HepG2 (cell line): ENCODE data around the gene LBX2. TPM values are rescaled to one million over a fixed set of nuclear protein-coding genes. Genes with fewer than 3 reads are reported as not detected.

Source experiments
- IRF1 ChIP-seq: sonication (generic); formaldehyde crosslinking; IDR thresholded peaks from 2 replicates; pipeline ENCODE4 v1.4.0; 2020; ENCODE audit warnings: low read depth, mild to moderate bottlenecking, missing genetic modification reagents
- LCORL ChIP-seq, 2 experiments: fragments of 450-650 bp in 1 of 2; sonication (generic) in 1 of 2; formaldehyde crosslinking in 1 of 2; IDR thresholded peaks; 2 replicates each; pipeline versions ENCODE4 v1.5.0 to v1.6.1; 2017 to 2020; ENCODE audit warnings: antibody characterized with exemption in 1 of 2, missing genetic modification reagents in 1 of 2
- MLXIP ChIP-seq: sonication (generic); formaldehyde crosslinking; IDR thresholded peaks from 2 replicates; pipeline ENCODE4 v1.9.0; 2021; ENCODE audit warnings: missing genetic modification reagents, borderline replicate concordance
- PLRG1 ChIP-seq: fragments of 450-650 bp; conservative IDR thresholded peaks from 2 replicates; pipeline ENCODE4 v1.6.1; 2016
- RAD51 ChIP-seq: fragments of 450-650 bp; IDR thresholded peaks from 2 replicates; pipeline ENCODE4 v1.6.1; 2016; ENCODE audit warnings: borderline replicate concordance
- RBM39 ChIP-seq: fragments of 200-400 bp; formaldehyde crosslinking; IDR thresholded peaks from one replicate; pipeline ENCODE4 v1.6.1; 2018; ENCODE audit warnings: antibody characterized with exemption, mild to moderate bottlenecking, low read depth, low read length; ENCODE audit not compliant: poor library complexity, severe bottlenecking
- SP1 ChIP-seq, 2 experiments: fragments of 450-650 bp in 1 of 2; sonication (generic) in 1 of 2; formaldehyde crosslinking in 1 of 2; IDR thresholded peaks; 2 replicates each; pipeline versions ENCODE4 v1.4.0 to v1.6.1; 2016 to 2020; ENCODE audit warnings: missing genetic modification reagents in 1 of 2
- TSC22D2 ChIP-seq: sonication (generic); formaldehyde crosslinking; IDR thresholded peaks from 2 replicates; pipeline ENCODE4 v1.5.1; 2020; ENCODE audit warnings: missing genetic modification reagents, mild to moderate bottlenecking, borderline replicate concordance
- ZNF180 ChIP-seq: sonication (generic); formaldehyde crosslinking; IDR thresholded peaks from 2 replicates; pipeline ENCODE4 v1.4.0; 2020; ENCODE audit warnings: low read depth, missing genetic modification reagents, borderline replicate concordance
- ZNF225 ChIP-seq: sonication (generic); formaldehyde crosslinking; IDR thresholded peaks from 2 replicates; pipeline ENCODE4 v1.4.0; 2020; ENCODE audit warnings: mild to moderate bottlenecking, missing genetic modification reagents
- ZNF564 ChIP-seq: sonication (generic); formaldehyde crosslinking; IDR thresholded peaks from 2 replicates; pipeline ENCODE4 v1.8.1; 2023; ENCODE audit warnings: mild to moderate bottlenecking, missing genetic modification reagents
- ZNF572 ChIP-seq: sonication (generic); formaldehyde crosslinking; IDR thresholded peaks from 2 replicates; pipeline ENCODE4 v1.5.1; 2020; ENCODE audit warnings: mild to moderate bottlenecking, missing genetic modification reagents
- polyA plus RNA-seq, 8 experiments: library from polyadenylated mRNA; depleted of rRNA in 3 of 8; stranded (reverse) in 7 of 8; unstranded in 1 of 8; fragments of >200 nt; fragmentation: Illumina TruSeq in 4 of 8; extraction: Trizol in 4 of 8; gene quantifications; 2 replicates each; pipeline versions ENCODE4 v1.2.1 to v1.2.3, GENCODE V29; 2011 to 2016; ENCODE audit warnings: low read depth in 4 of 8, missing spikeins in 1 of 8, mixed read lengths in 1 of 8; ENCODE audit not compliant: insufficient read depth in 1 of 8
- total RNA-seq, 5 experiments: library from RNA; depleted of rRNA; stranded (reverse); fragments of >200 nt; fragmentation: Illumina TruSeq; extraction: Trizol; gene quantifications; 2 replicates each; pipeline ENCODE4 v1.2.3, GENCODE V29; 2016; ENCODE audit warnings: low read depth in 1 of 5
- TF ChIP-seq, protein P1 (sequence below): IDR thresholded peaks from 2 replicates; pipeline ENCODE4 v1.6.1; 2012; ENCODE audit warnings: low read length, improper control_type of control experiment
- TF ChIP-seq, protein P2 (sequence below): sonication (generic); formaldehyde crosslinking; IDR thresholded peaks from 2 replicates; pipeline ENCODE4 v1.9.0; 2021; ENCODE audit warnings: missing genetic modification reagents, borderline replicate concordance
- TF ChIP-seq, protein P3 (sequence below): sonication (generic); formaldehyde crosslinking; IDR thresholded peaks from 2 replicates; pipeline ENCODE4 v1.4.0; 2020; ENCODE audit warnings: missing genetic modification reagents, mild to moderate bottlenecking, borderline replicate concordance

The LBX2 gene
- total and polyA plus RNA-seq, 2 of the 13 experiments (the other 11 are each of a cell fraction or from before 2014, with no cell fraction given) = 6.4 to 8.1 TPM

DNA sequence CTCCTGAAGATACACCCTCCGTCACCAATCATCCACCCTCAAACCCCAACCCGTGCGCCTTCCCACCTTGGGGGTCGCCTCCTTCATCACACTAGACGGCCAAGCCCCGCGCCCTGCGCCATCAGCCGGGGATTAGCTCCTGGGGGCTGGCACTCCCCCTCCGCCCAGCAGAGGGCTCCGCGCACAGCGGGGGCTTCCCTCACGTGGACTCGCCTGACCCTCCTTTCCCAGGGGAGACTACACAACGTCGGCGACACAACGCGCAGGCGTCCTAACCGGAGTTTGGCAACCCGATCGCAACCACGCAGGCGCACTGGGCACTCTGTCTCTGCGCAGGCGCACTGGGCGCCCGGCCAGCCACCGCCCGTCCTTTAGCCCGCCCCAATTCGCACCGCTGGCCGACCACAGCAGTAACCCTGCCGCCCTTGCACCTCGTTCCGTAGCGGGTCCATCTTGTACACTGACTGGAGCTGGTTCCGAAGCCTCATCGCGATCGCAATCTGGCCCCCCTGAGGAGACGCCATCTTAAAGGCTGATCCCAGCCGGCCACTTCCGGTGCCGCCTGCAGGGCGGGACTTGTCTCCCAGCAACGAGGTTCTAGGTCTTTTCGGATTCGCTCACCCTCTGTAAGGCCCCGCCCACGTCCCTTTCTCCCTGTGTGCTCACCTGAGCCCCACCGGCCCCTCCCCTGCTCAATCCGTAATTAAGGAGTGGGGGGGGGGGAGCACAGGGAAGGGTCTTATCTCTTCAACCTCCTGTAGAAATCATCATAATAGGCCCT lies 7.9 kb upstream of the LBX2 start, which contains the start of gene PCGF1 (continued):
- TF ChIP-seq, protein P1, sequence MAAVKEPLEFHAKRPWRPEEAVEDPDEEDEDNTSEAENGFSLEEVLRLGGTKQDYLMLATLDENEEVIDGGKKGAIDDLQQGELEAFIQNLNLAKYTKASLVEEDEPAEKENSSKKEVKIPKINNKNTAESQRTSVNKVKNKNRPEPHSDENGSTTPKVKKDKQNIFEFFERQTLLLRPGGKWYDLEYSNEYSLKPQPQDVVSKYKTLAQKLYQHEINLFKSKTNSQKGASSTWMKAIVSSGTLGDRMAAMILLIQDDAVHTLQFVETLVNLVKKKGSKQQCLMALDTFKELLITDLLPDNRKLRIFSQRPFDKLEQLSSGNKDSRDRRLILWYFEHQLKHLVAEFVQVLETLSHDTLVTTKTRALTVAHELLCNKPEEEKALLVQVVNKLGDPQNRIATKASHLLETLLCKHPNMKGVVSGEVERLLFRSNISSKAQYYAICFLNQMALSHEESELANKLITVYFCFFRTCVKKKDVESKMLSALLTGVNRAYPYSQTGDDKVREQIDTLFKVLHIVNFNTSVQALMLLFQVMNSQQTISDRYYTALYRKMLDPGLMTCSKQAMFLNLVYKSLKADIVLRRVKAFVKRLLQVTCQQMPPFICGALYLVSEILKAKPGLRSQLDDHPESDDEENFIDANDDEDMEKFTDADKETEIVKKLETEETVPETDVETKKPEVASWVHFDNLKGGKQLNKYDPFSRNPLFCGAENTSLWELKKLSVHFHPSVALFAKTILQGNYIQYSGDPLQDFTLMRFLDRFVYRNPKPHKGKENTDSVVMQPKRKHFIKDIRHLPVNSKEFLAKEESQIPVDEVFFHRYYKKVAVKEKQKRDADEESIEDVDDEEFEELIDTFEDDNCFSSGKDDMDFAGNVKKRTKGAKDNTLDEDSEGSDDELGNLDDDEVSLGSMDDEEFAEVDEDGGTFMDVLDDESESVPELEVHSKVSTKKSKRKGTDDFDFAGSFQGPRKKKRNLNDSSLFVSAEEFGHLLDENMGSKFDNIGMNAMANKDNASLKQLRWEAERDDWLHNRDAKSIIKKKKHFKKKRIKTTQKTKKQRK = no peak
- TF ChIP-seq MLXIP = no peak
- no peak for TF ChIP-seq SP1 (IDR thresholded peaks at IDR 0.05)
- TF ChIP-seq SP1 (CRISPR knock-in tag; IDR thresholded peaks at IDR 0.05) = 0 out of 2 replicates have a peak, but pooled peaks have one; percentile 33
- TF ChIP-seq LCORL (IDR thresholded peaks at IDR 0.05) = no peak
- TF ChIP-seq LCORL (CRISPR knock-in tag; IDR thresholded peaks at IDR 0.05) = peak; percentile 56; the same call in 1 of the 2 replicates
- no peak for TF ChIP-seq PLRG1
- no peak; the same call in 1 of the 2 replicates for TF ChIP-seq ZNF225
- TF ChIP-seq ZNF572 (CRISPR knock-in tag) = peak; percentile 97; the same call in 1 of the 2 replicates
- TF ChIP-seq RBM39 = peak; percentile 86
- TF ChIP-seq RAD51 = no peak
- TF ChIP-seq, protein P2, sequence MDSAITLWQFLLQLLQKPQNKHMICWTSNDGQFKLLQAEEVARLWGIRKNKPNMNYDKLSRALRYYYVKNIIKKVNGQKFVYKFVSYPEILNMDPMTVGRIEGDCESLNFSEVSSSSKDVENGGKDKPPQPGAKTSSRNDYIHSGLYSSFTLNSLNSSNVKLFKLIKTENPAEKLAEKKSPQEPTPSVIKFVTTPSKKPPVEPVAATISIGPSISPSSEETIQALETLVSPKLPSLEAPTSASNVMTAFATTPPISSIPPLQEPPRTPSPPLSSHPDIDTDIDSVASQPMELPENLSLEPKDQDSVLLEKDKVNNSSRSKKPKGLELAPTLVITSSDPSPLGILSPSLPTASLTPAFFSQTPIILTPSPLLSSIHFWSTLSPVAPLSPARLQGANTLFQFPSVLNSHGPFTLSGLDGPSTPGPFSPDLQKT (CRISPR knock-in tag) = no peak
- no peak for TF ChIP-seq IRF1 (CRISPR knock-in tag)
- TF ChIP-seq ZNF180 (CRISPR knock-in tag) = no peak; the same call in 1 of the 2 replicates
- no peak for TF ChIP-seq ZNF564 (CRISPR knock-in tag)
- TF ChIP-seq TSC22D2 = peak; percentile 76; the same call in 1 of the 2 replicates
- TF ChIP-seq, protein P3, sequence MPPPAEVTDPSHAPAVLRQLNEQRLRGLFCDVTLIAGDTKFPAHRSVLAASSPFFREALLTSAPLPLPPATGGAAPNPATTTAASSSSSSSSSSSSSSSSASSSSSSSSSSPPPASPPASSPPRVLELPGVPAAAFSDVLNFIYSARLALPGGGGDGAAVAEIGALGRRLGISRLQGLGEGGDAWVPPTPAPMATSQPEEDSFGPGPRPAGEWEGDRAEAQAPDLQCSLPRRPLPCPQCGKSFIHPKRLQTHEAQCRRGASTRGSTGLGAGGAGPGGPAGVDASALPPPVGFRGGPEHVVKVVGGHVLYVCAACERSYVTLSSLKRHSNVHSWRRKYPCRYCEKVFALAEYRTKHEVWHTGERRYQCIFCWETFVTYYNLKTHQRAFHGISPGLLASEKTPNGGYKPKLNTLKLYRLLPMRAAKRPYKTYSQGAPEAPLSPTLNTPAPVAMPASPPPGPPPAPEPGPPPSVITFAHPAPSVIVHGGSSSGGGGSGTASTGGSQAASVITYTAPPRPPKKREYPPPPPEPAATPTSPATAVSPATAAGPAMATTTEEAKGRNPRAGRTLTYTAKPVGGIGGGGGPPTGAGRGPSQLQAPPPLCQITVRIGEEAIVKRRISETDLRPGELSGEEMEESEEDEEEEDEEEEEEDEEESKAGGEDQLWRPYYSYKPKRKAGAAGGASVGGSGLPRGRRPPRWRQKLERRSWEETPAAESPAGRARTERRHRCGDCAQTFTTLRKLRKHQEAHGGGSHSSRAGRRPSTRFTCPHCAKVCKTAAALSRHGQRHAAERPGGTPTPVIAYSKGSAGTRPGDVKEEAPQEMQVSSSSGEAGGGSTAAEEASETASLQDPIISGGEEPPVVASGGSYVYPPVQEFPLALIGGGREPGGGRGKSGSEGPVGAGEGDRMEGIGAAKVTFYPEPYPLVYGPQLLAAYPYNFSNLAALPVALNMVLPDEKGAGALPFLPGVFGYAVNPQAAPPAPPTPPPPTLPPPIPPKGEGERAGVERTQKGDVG (CRISPR knock-in tag) = peak; percentile 63; the same call in 1 of the 2 replicates
